RPMI8226 (cell line): ENCODE data around the gene RANBP2.

Source experiments
- DNase-seq: peaks from one replicate; pipeline ENCODE4 v3.0.0-alpha.2; 2015

Gene RANBP2

DNA sequence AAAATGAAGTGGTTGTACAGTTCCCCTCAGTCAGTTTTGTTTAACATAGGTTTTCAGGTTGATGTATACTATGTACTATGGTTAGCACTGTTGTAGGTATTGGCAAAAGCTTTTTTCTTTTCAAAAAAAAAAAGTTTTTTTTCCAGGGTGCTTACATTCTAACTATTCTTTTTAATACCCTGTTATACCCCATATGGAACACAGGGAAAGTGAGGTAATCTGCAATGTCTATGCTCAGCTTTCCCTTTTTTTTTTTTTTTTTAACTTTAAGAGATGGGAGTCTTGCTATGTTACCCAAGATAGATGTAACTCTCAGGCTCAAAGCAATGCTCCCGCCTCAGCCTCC, 66.7 kb downstream of the RANBP2 start:
- DNase-seq: no peak

DNA sequence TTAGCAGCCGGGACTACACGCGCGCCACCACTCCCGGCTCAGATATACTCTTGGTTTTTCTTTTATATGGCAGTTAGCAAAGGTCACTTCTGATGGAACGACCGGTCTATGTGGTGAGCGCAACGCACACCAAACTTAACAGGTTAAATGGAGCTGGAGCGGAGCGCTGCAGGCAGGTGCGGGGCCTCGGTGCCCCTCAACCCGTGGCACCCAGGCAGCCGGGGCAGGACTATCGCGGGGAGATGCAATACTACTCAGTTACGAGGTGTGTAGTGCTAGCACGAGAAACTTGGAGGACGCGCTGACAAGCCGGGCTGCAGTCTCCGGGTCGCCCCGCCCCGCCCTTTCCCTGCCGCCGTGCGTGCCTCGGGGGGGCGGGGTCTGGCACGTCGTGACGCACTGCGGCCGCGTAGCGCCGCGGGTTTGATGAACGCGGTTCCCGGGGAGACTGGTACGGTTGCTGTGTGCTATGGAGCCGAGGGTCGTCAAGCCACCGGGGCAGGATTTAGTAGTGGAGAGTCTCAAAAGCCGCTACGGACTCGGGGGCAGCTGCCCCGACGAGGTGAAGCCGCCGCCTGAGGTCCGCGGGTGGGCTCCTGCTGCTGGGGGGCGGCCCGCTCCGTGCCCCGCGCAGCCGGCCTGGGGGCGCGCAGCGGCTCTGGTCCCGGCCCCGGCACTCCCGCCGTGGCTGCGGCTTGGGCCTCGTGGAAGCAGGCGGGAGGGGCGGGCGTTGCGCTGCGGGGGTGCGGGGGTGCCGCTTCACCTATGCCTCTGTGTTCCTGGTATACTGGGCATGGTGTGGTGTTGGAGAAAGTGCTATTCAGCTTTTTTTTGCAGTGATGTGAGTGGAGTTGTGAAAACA, 67.3 kb downstream of the RANBP2 start, which contains the start of gene CCDC138:
Gene CCDC138 (plus strand): TSS at position 418 of the 862 bp plus-strand sequence. CDS start 52 bp downstream, at position 470.
- DNase-seq: peak; percentile 96

DNA sequence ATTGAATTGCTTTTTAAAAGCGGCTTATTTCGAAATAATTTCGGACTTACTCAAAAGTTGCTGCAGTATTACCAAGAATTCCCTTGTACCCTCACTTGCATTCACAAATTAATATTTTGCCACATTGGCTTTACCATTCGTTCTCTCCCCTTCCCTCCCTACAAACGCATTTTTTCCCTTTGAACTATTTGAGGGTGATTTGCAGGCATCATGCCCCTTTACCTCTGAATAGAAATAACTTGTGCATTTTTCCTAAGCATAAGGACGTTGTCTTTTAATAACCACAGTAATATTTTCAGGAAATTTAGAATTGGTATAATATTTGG, 67.9 kb downstream of the RANBP2 start:
- DNase-seq: no peak

- no peak for DNase-seq
Measured at GRCh38 chr2:108803045-108803736, 83.9 kb downstream of the RANBP2 start.

DNA sequence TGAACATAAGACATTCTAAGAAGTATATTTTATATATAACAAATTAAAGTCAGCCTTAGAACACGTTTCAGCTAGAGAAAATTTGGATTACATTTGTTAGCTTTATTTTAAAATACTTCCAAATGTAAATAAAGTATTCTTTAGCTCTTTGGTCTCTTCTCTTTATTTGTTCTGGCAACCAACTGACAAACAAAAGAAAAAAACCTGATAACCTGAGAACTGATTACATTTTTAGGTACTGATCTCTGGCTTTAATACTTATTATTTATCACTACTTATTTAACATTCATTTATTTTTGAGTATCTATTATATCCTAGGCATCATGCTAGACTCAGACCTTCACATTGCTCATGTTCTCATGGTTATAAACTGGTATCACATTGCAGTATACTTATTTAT, 85.8 kb downstream of the RANBP2 start:
- DNase-seq: no peak

DNA sequence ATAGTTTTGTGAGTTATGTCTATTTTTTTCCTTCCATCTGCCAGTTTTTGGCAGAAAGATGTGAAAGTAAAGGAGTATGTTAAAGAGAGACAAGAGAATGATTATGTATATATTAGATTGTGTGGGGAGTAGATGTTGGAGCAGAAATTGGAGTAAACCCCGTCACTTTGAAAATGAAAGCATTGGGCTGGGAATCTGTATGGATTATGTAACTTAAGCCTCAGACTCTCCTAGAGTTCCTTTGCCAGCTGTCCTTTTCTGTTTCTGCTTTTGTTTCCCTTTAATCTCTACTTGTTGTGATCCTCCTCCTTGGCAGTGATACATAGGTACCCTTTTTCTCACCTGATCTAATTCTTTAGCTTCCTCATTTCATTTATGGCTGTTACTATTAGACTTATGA, 86.5 kb downstream of the RANBP2 start:
- DNase-seq: no peak

- no peak for DNase-seq
Measured at GRCh38 chr2:108806371-108807113, 87.3 kb downstream of the RANBP2 start.

DNA sequence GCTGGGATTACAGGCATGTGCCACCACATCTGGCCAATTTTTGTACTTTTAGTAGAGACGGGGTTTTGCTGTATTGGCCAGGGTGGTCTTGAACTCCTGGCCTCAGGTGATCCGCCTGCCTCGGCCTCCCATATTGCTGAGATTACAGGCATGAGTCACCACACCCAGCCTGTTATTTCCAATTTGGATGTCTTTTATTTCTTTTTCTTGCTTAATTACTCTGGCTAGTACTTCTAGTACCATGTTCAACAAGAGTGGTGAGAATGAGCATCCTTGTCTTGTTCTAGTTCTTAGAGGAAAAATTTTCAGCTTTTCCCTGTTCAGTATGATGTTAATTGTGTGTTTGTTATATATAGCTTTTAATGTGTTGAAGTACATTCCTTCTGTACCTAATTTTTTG, 90.7 kb downstream of the RANBP2 start:
- DNase-seq: no peak

- no peak for DNase-seq
Measured at GRCh38 chr2:108810993-108811957, 92.0 kb downstream of the RANBP2 start.

DNA sequence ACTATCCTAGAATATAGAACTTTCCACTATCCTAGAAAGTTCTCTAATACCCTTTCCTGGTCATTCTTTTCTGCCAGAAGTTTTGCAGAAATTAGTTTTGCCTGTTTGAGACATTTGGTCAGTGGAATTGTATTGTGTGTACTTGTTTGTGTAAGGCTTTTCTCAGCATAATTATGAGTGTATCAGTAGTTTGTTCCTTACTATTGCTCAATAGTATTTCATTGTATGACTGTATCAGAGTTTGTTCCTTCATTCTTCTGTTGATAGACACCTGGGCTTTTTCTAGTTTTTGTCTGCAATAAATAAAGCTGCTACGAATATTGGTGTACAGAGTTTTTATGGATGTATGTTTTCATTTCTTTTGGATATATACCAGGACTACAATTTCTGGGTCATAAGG, 94.5 kb downstream of the RANBP2 start:
- DNase-seq: no peak

GRCh38 chr2:108820482-108820881, 101.2 kb downstream of the RANBP2 start:
- DNase-seq: no peak

- no peak for DNase-seq
Measured at GRCh38 chr2:108823286-108823685, 104.0 kb downstream of the RANBP2 start.

- DNase-seq: no peak
Measured at GRCh38 chr2:108824316-108825070, 105.2 kb downstream of the RANBP2 start.

DNA sequence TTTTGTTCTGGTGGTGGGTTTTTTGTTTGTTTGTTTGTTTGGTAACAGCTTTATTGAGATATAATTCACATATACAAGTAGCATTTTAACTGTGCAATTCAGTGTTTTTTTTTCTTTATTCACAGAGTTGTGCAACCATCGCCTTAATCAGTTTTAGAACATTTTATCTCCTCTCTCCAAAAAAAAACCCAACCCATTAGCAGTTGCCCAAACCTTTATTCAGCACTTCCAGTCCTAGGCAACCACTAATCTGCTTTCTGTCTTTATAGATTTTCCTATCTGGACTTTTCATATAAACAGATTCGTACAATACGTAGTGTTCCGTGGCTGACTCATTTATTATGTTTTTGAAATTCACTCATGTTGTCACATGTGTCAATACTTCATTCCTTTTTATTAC, 106.0 kb downstream of the RANBP2 start:
- no peak for DNase-seq

GRCh38 chr2:108825736-108826135, 106.5 kb downstream of the RANBP2 start:
- DNase-seq: no peak

- no peak for DNase-seq
Measured at GRCh38 chr2:108829578-108830310, 110.5 kb downstream of the RANBP2 start.

DNA sequence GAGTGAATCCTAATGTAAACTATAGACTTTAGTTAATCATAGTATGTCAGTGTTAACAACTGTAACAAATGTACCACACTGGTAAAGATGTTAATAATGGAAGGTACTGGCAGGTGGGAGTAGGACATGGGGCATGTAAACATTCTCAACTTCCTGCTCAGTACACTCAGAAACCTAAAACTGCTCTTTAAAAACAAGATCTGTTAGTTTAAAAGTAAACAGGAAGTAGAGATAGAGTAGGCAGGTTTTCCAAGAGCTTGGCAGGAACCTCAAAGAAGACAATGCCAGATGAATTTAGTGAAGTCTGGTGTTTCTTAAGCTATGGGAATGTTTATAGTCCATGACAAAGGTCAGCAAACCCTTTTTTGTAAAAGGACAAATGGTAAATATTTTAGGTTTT, 113.9 kb downstream of the RANBP2 start:
- no peak for DNase-seq

- no peak for DNase-seq
Measured at GRCh38 chr2:108834620-108835019, 115.3 kb downstream of the RANBP2 start.

GRCh38 chr2:108835040-108835439, 115.8 kb downstream of the RANBP2 start:
- no peak for DNase-seq
